Ectodermal cell (in vitro differentiated cells): ENCODE results near the gene DGKG.

Experiments used
- H3K27ac ChIP-seq: 2 replicates; pipeline ENCODE4 v1.7.0; 2013; ENCODE audit warnings: mild to moderate bottlenecking, low read depth, low read length; ENCODE audit not compliant: insufficient read depth, poor library complexity, severe bottlenecking
- H3K27me3 ChIP-seq: 2 replicates; pipeline ENCODE4 v1.7.0; 2013; ENCODE audit warnings: mild to moderate bottlenecking, low read length; ENCODE audit not compliant: insufficient read depth, control insufficient read depth, poor library complexity, severe bottlenecking
- H3K36me3 ChIP-seq: one replicate; pipeline ENCODE4 v1.7.0; 2013; ENCODE audit warnings: low read length; ENCODE audit not compliant: control insufficient read depth, insufficient read depth
- H3K4me1 ChIP-seq: one replicate; pipeline ENCODE4 v1.7.0; 2013; ENCODE audit warnings: low read length; ENCODE audit not compliant: control insufficient read depth, insufficient read depth
- H3K4me3 ChIP-seq: 2 replicates; pipeline ENCODE4 v1.7.0; 2013; ENCODE audit warnings: low read depth, low read length, control low read depth; ENCODE audit not compliant: insufficient read depth
- H3K9me3 ChIP-seq: 2 replicates; pipeline ENCODE4 v1.7.0; 2013; ENCODE audit warnings: mild to moderate bottlenecking, low read length, moderate library complexity; ENCODE audit not compliant: control insufficient read depth
- WGBS, 2 experiments: methylation state at CpG; one replicate each; pipeline ENCODE4 v1.1.7; 2013; ENCODE audit warnings: missing lambda C conversion rate in 2 of 2; 5-methylcytosine and 5-hydroxymethylcytosine counted together

The DGKG gene

GRCh38 chr3:186100398-186100797 lies 261.6 kb downstream of the DGKG start:
- peaks cover 28% of the 10 kb centered on the region for H3K4me1 ChIP-seq
- WGBS, 2 experiments: 94% methylated on average over 3 of the region's 3 CpGs
- H3K27me3 ChIP-seq: peaks cover 74% of the 10 kb centered on the region
- no peak overlapping the region for H3K4me3 ChIP-seq
- no peaks in the 10 kb centered on the region for H3K9me3 ChIP-seq
- no peaks in the 10 kb centered on the region for H3K36me3 ChIP-seq
- H3K27ac ChIP-seq: no peak overlapping the region

GRCh38 chr3:186099178-186099577 lies 262.9 kb downstream of the DGKG start:
- WGBS, 2 experiments: 84 to 87% methylated on average over 5 of the region's 5 CpGs
- Histone ChIP-seq H3K27ac (no peak overlapping the region), H3K36me3 (no peaks in the 10 kb centered on the region)

GRCh38 chr3:186098740-186099139 lies 263.3 kb downstream of the DGKG start:
- H3K36me3 ChIP-seq: no peaks in the 10 kb centered on the region
- WGBS, 2 experiments: 51 to 61% methylated on average over 3 of the region's 3 CpGs
- H3K4me1 ChIP-seq: peaks cover 29% of the 10 kb centered on the region
- no peak overlapping the region for H3K27ac ChIP-seq
- H3K27me3 ChIP-seq: peaks cover 74% of the 10 kb centered on the region
- no peak overlapping the region for H3K4me3 ChIP-seq
- H3K9me3 ChIP-seq: no peaks in the 10 kb centered on the region

More at GRCh38 chr3:186099178-186099577, 262.9 kb downstream of the DGKG start:
- Histone ChIP-seq H3K9me3 (no peaks in the 10 kb centered on the region), H3K4me3 (no peak overlapping the region), H3K4me1 (peaks cover 29% of the 10 kb centered on the region), H3K27me3 (peaks cover 72% of the 10 kb centered on the region)

- Histone ChIP-seq H3K36me3 (no peaks in the 10 kb centered on the region), H3K27me3 (peaks cover 70% of the 10 kb centered on the region), H3K4me1 (peaks cover 29% of the 10 kb centered on the region), H3K27ac (peak overlapping the region; percentile 57), H3K9me3 (no peaks in the 10 kb centered on the region), H3K4me3 (peak overlapping the region; percentile 22)
- WGBS, 2 experiments: 1% methylated on average over 16 of the region's 16 CpGs
These were observed 264.2 kb downstream of the DGKG start for GRCh38 chr3:186097663-186098451.

GRCh38 chr3:186097317-186097662 lies 264.7 kb downstream of the DGKG start:
- peaks cover 67% of the 10 kb centered on the region for H3K27me3 ChIP-seq
- no peaks in the 10 kb centered on the region for H3K36me3 ChIP-seq
- 1 to 2% methylated on average over 4 of the region's 4 CpGs for WGBS, 2 experiments
- H3K27ac ChIP-seq: no peak overlapping the region
- no peaks in the 10 kb centered on the region for H3K9me3 ChIP-seq
- H3K4me3 ChIP-seq: peak overlapping the region; percentile 22
- peaks cover 29% of the 10 kb centered on the region for H3K4me1 ChIP-seq
